ENCODE data around the gene DPP6. TPM values are rescaled to one million over a fixed set of nuclear protein-coding genes. Genes with fewer than 3 reads are reported as not detected.

DPP6 gene
- polyA plus RNA-seq, 2 of the 4 experiments (the other 2 are of a cell fraction), result not detected

- ChIA-PET CTCF (interaction anchor here (0.6 to 5.3 kb wide), 11 partner anchors 8 to 879 kb away, joined by 3 to 49 read pairs (median 5); no protein-coding TSS in a partner anchor), POLR2A (no interaction called here)
- FAIRE-seq (no peak), DNase-seq (ENCODE audit: low read depth in 1 of 2, low spot score in 1 of 2) (no peak), ATAC-seq (no peak)
- TF ChIP-seq HES2 (IDR thresholded peaks at IDR 0.05) (no peak), KDM1A (IDR thresholded peaks at IDR 0.05; ENCODE audit: low read depth) (no peak), CEBPB (IDR thresholded peaks at IDR 0.05) (no peak), ZC3H11A (IDR thresholded peaks at IDR 0.05) (no peak), RNF2 (IDR thresholded peaks at IDR 0.05; ENCODE audit: borderline replicate concordance, low read depth) (no peak), HOXB13 (CRISPR knock-in tag; IDR thresholded peaks at IDR 0.05; ENCODE audit: low read depth) (no peak), HOXA7 (CRISPR knock-in tag; IDR thresholded peaks at IDR 0.05) (no peak), TFCP2L1 (CRISPR knock-in tag; IDR thresholded peaks at IDR 0.05) (no peak), CBX8 (IDR thresholded peaks at IDR 0.05) (no peak), HOXB5 (CRISPR knock-in tag; IDR thresholded peaks at IDR 0.05) (no peak), USF2 (IDR thresholded peaks at IDR 0.05) (no peak), POLR2AphosphoS2 (conservative IDR thresholded peaks at IDR 0.05; ENCODE audit: low read length) (no peak), MYC (IDR thresholded peaks at IDR 0.05; ENCODE audit: borderline replicate concordance, low read length) (no peak)
- H3K9me3 ChIP-seq, result peaks cover 9% of the 10 kb centered on the region; the same call in 2 of the 3 replicates
- WGBS (ENCODE audit: missing lambda C conversion rate), result 23% methylated on average over 6 of the region's 6 CpGs
- H3K4me1 ChIP-seq, result no peaks in the 10 kb centered on the region
- H3K4me3 ChIP-seq, result no peak overlapping the region
- no peak overlapping the region for H3K4me2 ChIP-seq
- H3K27ac ChIP-seq, result no peak overlapping the region
Observed at GRCh38 chr7:154911862-154912455, 859.8 kb downstream of the DPP6 start.

- ATAC-seq (no peak), FAIRE-seq (no peak), DNase-seq (ENCODE audit: low read depth in 1 of 2, low spot score in 1 of 2) (no peak)
- peaks cover 9% of the 10 kb centered on the region; the same call in 2 of the 3 replicates for H3K9me3 ChIP-seq
- CTCF ChIA-PET, result interaction anchor here (0.8 to 5.3 kb wide), 36 partner anchors 8 to 892 kb away, joined by 3 to 49 read pairs (median 4); partner anchors contain the start of gene HTR5A
- 55% methylated on average over 22 of the region's 22 CpGs for WGBS (ENCODE audit: missing lambda C conversion rate)
- POLR2A ChIA-PET, result interaction anchor here (0.5 kb wide), 1 partner anchor 860 kb away, joined by 6 read pairs; no protein-coding TSS in a partner anchor
- no peaks in the 10 kb centered on the region for H3K4me1 ChIP-seq
- no peak overlapping the region for H3K4me2 ChIP-seq
- H3K4me3 ChIP-seq, result no peak overlapping the region
- H3K27ac ChIP-seq, result no peak overlapping the region
- TF ChIP-seq MAX (IDR thresholded peaks at IDR 0.05) (no peak), PBX3 (IDR thresholded peaks at IDR 0.05) (no peak), POLR2A (IDR thresholded peaks at IDR 0.05; ENCODE audit: low read length) (no peak), KDM5A (IDR thresholded peaks at IDR 0.05) (no peak), ZSCAN20 (CRISPR knock-in tag; IDR thresholded peaks at IDR 0.05) (no peak), HOXB13 (CRISPR knock-in tag; IDR thresholded peaks at IDR 0.05; ENCODE audit: low read depth) (no peak), FOXS1 (CRISPR knock-in tag; IDR thresholded peaks at IDR 0.05) (no peak)
Observed at GRCh38 chr7:154912871-154913637, 860.9 kb downstream of the DPP6 start.

GRCh38 chr7:154913638-154914307, 861.6 kb downstream of the DPP6 start:
- FAIRE-seq (no peak), DNase-seq (ENCODE audit: low read depth in 1 of 2, low spot score in 1 of 2) (peak; percentile 64 to 69), ATAC-seq (peak; percentile 93 to 99)
- Histone ChIP-seq H3K4me3 (no peak overlapping the region), H3K4me1 (no peaks in the 10 kb centered on the region), H3K4me2 (peak overlapping the region; percentile 21; the same call in 1 of the 3 replicates), H3K9me3 (peaks cover 9% of the 10 kb centered on the region; the same call in 2 of the 3 replicates), H3K27ac (no peak overlapping the region)
- ChIA-PET POLR2A (no interaction called here), CTCF (interaction anchor here (0.6 to 5.3 kb wide), 36 partner anchors 10 to 891 kb away, joined by 3 to 49 read pairs (median 4); partner anchors contain the start of gene HTR5A)
- 43% methylated on average over 40 of the region's 43 CpGs for WGBS (ENCODE audit: missing lambda C conversion rate)
- TF ChIP-seq RCOR1 (IDR thresholded peaks at IDR 0.05; ENCODE audit: low read depth, low read length) (no peak), HES2 (IDR thresholded peaks at IDR 0.05) (no peak), MYC (IDR thresholded peaks at IDR 0.05; ENCODE audit: borderline replicate concordance, low read length) (no peak), RAD21 (conservative IDR thresholded peaks at IDR 0.05 in 1 of 2, IDR thresholded peaks at IDR 0.05 in 1 of 2) (peak; percentile 81 to 83), ATOH8 (CRISPR knock-in tag; IDR thresholded peaks at IDR 0.05; ENCODE audit: low read depth) (no peak), BHLHE40 (IDR thresholded peaks at IDR 0.05; ENCODE audit: low read depth, low read length) (no peak), USF2 (IDR thresholded peaks at IDR 0.05) (no peak), CTCF (IDR thresholded peaks at IDR 0.05) (peak; percentile 76), NR3C1 (IDR thresholded peaks at IDR 0.05) (no peak)
